GM15510 (cell line): Measurements from ENCODE around the gene KIAA1328.

Experiments
- POLR2A ChIP-seq: IDR thresholded peaks from 3 replicates; pipeline ENCODE4 v1.6.1; 2011; ENCODE audit warnings: borderline replicate concordance; ENCODE audit not compliant: insufficient read length; ENCODE audit errors: extremely low read depth

KIAA1328 gene

GRCh38 chr18:37275237-37275741, 446.4 kb downstream of the KIAA1328 start:
- TF ChIP-seq POLR2A, result no peak

- no peak for TF ChIP-seq POLR2A
Observed at GRCh38 chr18:37276111-37276890, 447.4 kb downstream of the KIAA1328 start.

- no peak for TF ChIP-seq POLR2A
Observed at GRCh38 chr18:37277804-37278203, 448.9 kb downstream of the KIAA1328 start.
